Suprapubic skin (tissue), 4 donors: Measurements from ENCODE around the gene PASK. TPM values are rescaled to one million over a fixed set of nuclear protein-coding genes. Genes with fewer than 3 reads are reported as not detected.
A peak's percentile ranks its signal among the peaks of the same experiment; 100 is the strongest.

Experiments
- DNase-seq, 2 donors: peaks; one replicate each; pipeline ENCODE4 v3.0.0-alpha.2; 2019; ENCODE audit warnings: low spot score in 2 of 2
- H3K27ac ChIP-seq: fragments of 200-600 bp; sonication (generic); one replicate; pipeline ENCODE4 v1.5.1; 2019
- H3K27me3 ChIP-seq: fragments of 200-600 bp; sonication (generic); one replicate; pipeline ENCODE4 v1.5.1; 2019
- H3K36me3 ChIP-seq: fragments of 200-600 bp; sonication (generic); one replicate; pipeline ENCODE4 v1.5.1; 2019
- H3K4me1 ChIP-seq: fragments of 200-600 bp; sonication (generic); one replicate; pipeline ENCODE4 v1.5.1; 2019
- H3K4me3 ChIP-seq: fragments of 200-600 bp; sonication (generic); one replicate; pipeline ENCODE4 v1.5.1; 2019; ENCODE audit warnings: mild to moderate bottlenecking
- H3K9me3 ChIP-seq: fragments of 200-600 bp; sonication (generic); one replicate; pipeline ENCODE4 v1.5.1; 2019
- CTCF ChIP-seq, 2 donors: fragments of 200-600 bp in 1 of 2; fragments of 450-650 bp in 1 of 2; sonication (generic) in 1 of 2; IDR thresholded peaks; one replicate each; pipeline ENCODE4 v1.5.1; 2016 to 2019; ENCODE audit warnings: antibody characterized with exemption in 2 of 2, mild to moderate bottlenecking in 1 of 2, moderate library complexity in 1 of 2
- EP300 ChIP-seq: sonication (generic); formaldehyde crosslinking; IDR thresholded peaks from one replicate; pipeline ENCODE4 v1.6.1; 2017; ENCODE audit warnings: antibody characterized with exemption
- POLR2A ChIP-seq, 2 donors: fragments of 450-650 bp; IDR thresholded peaks; one replicate each; pipeline ENCODE4 v1.6.1; 2017; ENCODE audit warnings: antibody characterized with exemption in 2 of 2, mild to moderate bottlenecking in 2 of 2, moderate library complexity in 2 of 2
- POLR2AphosphoS5 ChIP-seq, 3 donors: sonication (generic); formaldehyde crosslinking; IDR thresholded peaks; one replicate each; pipeline ENCODE4 v1.6.1; 2017; ENCODE audit warnings: antibody characterized with exemption in 3 of 3
- WGBS: methylation state at CpG from one replicate; pipeline ENCODE4 v1.1.5; 2018; 5-methylcytosine and 5-hydroxymethylcytosine counted together
- total RNA-seq, 4 donors: library from RNA; depleted of rRNA; stranded (reverse); fragments of >200 nt; gene quantifications; one replicate each; pipeline ENCODE4 v1.1.0, GENCODE V29; 2016

The PASK gene
- total RNA-seq, 4 donors from 2014 or later, result 9.8 to 19.7 (median 14.6) TPM

GRCh38 chr2:241118737-241119505 lies 30.4 kb downstream of the PASK start:
- Histone ChIP-seq H3K27ac (no peak overlapping the region), H3K36me3 (peaks cover 14% of the 10 kb centered on the region), H3K9me3 (no peaks in the 10 kb centered on the region), H3K4me3 (no peak overlapping the region), H3K27me3 (no peaks in the 10 kb centered on the region), H3K4me1 (peaks cover 1% of the 10 kb centered on the region)
- 89% methylated on average over 18 of the region's 24 CpGs for WGBS
- DNase-seq, result peak in 1 of 2 donors; percentile 65
- TF ChIP-seq CTCF (IDR thresholded peaks at IDR 0.05), result no peak
- no peak for TF ChIP-seq EP300
- TF ChIP-seq POLR2A (IDR thresholded peaks at IDR 0.05), result no peak
- TF ChIP-seq POLR2AphosphoS5 (IDR thresholded peaks at IDR 0.05), result no peak

GRCh38 chr2:241116606-241117560 lies 32.4 kb downstream of the PASK start:
- Histone ChIP-seq H3K27me3 (no peaks in the 10 kb centered on the region), H3K27ac (no peak overlapping the region), H3K4me1 (no peaks in the 10 kb centered on the region), H3K4me3 (no peak overlapping the region), H3K9me3 (no peaks in the 10 kb centered on the region), H3K36me3 (peaks cover 11% of the 10 kb centered on the region)
- no peak for TF ChIP-seq POLR2AphosphoS5 (IDR thresholded peaks at IDR 0.05)
- no peak for TF ChIP-seq POLR2A (IDR thresholded peaks at IDR 0.05)
- no peak for TF ChIP-seq EP300
- no peak for TF ChIP-seq CTCF (IDR thresholded peaks at IDR 0.05)
- peak in 1 of 2 donors; percentile 67 for DNase-seq
- 93% methylated on average over 32 of the region's 32 CpGs for WGBS

- Histone ChIP-seq H3K4me3 (no peak overlapping the region), H3K9me3 (no peaks in the 10 kb centered on the region), H3K27me3 (no peaks in the 10 kb centered on the region), H3K27ac (no peak overlapping the region), H3K36me3 (peaks cover 12% of the 10 kb centered on the region), H3K4me1 (no peaks in the 10 kb centered on the region)
- 90% methylated on average over 8 of the region's 8 CpGs for WGBS
- TF ChIP-seq EP300 (no peak), CTCF (IDR thresholded peaks at IDR 0.05) (no peak), POLR2AphosphoS5 (IDR thresholded peaks at IDR 0.05) (no peak), POLR2A (IDR thresholded peaks at IDR 0.05) (no peak)
- peak in 1 of 2 donors; percentile 93 for DNase-seq
Observed at GRCh38 chr2:241115361-241115760, 33.9 kb downstream of the PASK start.

GRCh38 chr2:241114836-241115235 lies 34.4 kb downstream of the PASK start:
- peak in 1 of 2 donors; percentile 57 for DNase-seq
- WGBS, result 89% methylated on average over 11 of the region's 11 CpGs
- Histone ChIP-seq H3K4me3 (no peak overlapping the region), H3K27me3 (no peaks in the 10 kb centered on the region), H3K36me3 (peaks cover 12% of the 10 kb centered on the region), H3K4me1 (no peaks in the 10 kb centered on the region), H3K9me3 (no peaks in the 10 kb centered on the region), H3K27ac (no peak overlapping the region)
- TF ChIP-seq CTCF (IDR thresholded peaks at IDR 0.05) (no peak), POLR2AphosphoS5 (IDR thresholded peaks at IDR 0.05) (no peak), EP300 (no peak), POLR2A (IDR thresholded peaks at IDR 0.05) (no peak)

GRCh38 chr2:241112592-241112991 lies 36.7 kb downstream of the PASK start:
- H3K36me3 ChIP-seq, result peaks cover 12% of the 10 kb centered on the region
- no peak overlapping the region for H3K27ac ChIP-seq
- DNase-seq, result peak in 1 of 2 donors; percentile 38
- 83% methylated on average over 8 of the region's 8 CpGs for WGBS
- no peaks in the 10 kb centered on the region for H3K27me3 ChIP-seq
- no peak overlapping the region for H3K4me3 ChIP-seq
- TF ChIP-seq POLR2A (IDR thresholded peaks at IDR 0.05) (no peak), POLR2AphosphoS5 (IDR thresholded peaks at IDR 0.05) (no peak), CTCF (IDR thresholded peaks at IDR 0.05) (no peak), EP300 (no peak)
- no peaks in the 10 kb centered on the region for H3K9me3 ChIP-seq
- H3K4me1 ChIP-seq, result no peaks in the 10 kb centered on the region
